ENCODE measurements around the gene PLCB3.

DNA sequence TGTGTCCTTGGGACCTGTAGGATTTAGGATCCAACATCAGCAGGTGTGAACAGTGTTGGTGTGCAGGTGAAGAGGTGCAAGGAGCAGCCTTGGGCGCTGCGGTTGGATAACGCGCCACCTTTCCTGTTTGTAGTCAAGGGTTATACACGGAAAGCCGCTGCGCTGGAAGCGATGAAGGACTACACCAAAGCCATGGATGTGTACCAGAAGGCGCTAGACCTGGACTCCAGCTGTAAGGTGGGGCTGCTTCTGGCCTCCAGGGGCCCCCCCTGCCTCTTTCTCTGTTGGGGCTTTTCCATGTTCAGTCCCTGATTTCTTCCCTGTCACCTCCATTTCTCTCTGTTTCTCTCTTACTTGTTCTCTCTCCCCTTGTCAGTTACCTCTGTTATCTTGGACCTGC, 48.3 kb upstream of the PLCB3 start:
- TF ChIP-seq, protein P1, sequence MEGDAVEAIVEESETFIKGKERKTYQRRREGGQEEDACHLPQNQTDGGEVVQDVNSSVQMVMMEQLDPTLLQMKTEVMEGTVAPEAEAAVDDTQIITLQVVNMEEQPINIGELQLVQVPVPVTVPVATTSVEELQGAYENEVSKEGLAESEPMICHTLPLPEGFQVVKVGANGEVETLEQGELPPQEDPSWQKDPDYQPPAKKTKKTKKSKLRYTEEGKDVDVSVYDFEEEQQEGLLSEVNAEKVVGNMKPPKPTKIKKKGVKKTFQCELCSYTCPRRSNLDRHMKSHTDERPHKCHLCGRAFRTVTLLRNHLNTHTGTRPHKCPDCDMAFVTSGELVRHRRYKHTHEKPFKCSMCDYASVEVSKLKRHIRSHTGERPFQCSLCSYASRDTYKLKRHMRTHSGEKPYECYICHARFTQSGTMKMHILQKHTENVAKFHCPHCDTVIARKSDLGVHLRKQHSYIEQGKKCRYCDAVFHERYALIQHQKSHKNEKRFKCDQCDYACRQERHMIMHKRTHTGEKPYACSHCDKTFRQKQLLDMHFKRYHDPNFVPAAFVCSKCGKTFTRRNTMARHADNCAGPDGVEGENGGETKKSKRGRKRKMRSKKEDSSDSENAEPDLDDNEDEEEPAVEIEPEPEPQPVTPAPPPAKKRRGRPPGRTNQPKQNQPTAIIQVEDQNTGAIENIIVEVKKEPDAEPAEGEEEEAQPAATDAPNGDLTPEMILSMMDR (conservative IDR thresholded peaks at IDR 0.05; ENCODE audit: low read depth, low read length) = no peak
- TF ChIP-seq EZH2 (IDR thresholded peaks at IDR 0.05; ENCODE audit: low read length, unreplicated experiment) (no peak), EZH2phosphoT487 (IDR thresholded peaks at IDR 0.05; ENCODE audit: borderline replicate concordance, low read length) (no peak)
